HG02870 (cell line): ENCODE data around the gene RGS10.
A peak's percentile ranks its signal among the peaks of the same experiment; 100 is the strongest.

Experiments
- ATAC-seq: cut with Tn5 transposase; IDR thresholded peaks from one replicate; pipeline ENCODE4 v1.9.1; 2021; ENCODE audit warnings: mild to moderate bottlenecking, moderate library complexity; ENCODE audit not compliant: unreplicated experiment

The RGS10 gene

GRCh38 chr10:119520283-119520682 lies 22.2 kb downstream of the RGS10 start:
- ATAC-seq: no peak

GRCh38 chr10:119518936-119519335 lies 23.6 kb downstream of the RGS10 start:
- ATAC-seq: no peak

- peak; percentile 8 for ATAC-seq
Measured at GRCh38 chr10:119518176-119518575, 24.3 kb downstream of the RGS10 start.

GRCh38 chr10:119517235-119518141 lies 25.0 kb downstream of the RGS10 start:
- peak; percentile 60 for ATAC-seq

GRCh38 chr10:119516381-119517234 lies 25.9 kb downstream of the RGS10 start:
- peak; percentile 74 for ATAC-seq

- ATAC-seq: no peak
Measured at GRCh38 chr10:119515511-119516045, 26.9 kb downstream of the RGS10 start.

GRCh38 chr10:119514819-119515218 lies 27.7 kb downstream of the RGS10 start:
- no peak for ATAC-seq

- ATAC-seq: no peak
Measured at GRCh38 chr10:119511828-119512515, 30.5 kb downstream of the RGS10 start.

- no peak for ATAC-seq
Measured at GRCh38 chr10:119509909-119510451, 32.5 kb downstream of the RGS10 start.

- ATAC-seq: no peak
Measured at GRCh38 chr10:119507115-119507514, 35.4 kb downstream of the RGS10 start.

GRCh38 chr10:119505588-119506315 lies 36.8 kb downstream of the RGS10 start:
- ATAC-seq: no peak

GRCh38 chr10:119505131-119505551 lies 37.4 kb downstream of the RGS10 start:
- no peak for ATAC-seq

GRCh38 chr10:119504651-119505050 lies 37.9 kb downstream of the RGS10 start:
- no peak for ATAC-seq

GRCh38 chr10:119503821-119504220 lies 38.7 kb downstream of the RGS10 start:
- no peak for ATAC-seq

GRCh38 chr10:119502618-119503155 lies 39.8 kb downstream of the RGS10 start:
- no peak for ATAC-seq

- ATAC-seq: peak; percentile 36
Measured at GRCh38 chr10:119502209-119502608, 40.3 kb downstream of the RGS10 start.

- ATAC-seq: no peak
Measured at GRCh38 chr10:119501690-119502089, 40.8 kb downstream of the RGS10 start.

- no peak for ATAC-seq
Measured at GRCh38 chr10:119500821-119501220, 41.7 kb downstream of the RGS10 start.

GRCh38 chr10:119500123-119500795 lies 42.3 kb downstream of the RGS10 start:
- no peak for ATAC-seq
